ENCODE results near the gene OR10T2. TPM values are rescaled to one million over a fixed set of nuclear protein-coding genes. Genes with fewer than 3 reads are reported as not detected.
A peak's percentile ranks its signal among the peaks of the same experiment; 100 is the strongest.

Gene OR10T2
- total RNA-seq, 6 experiments from 2014 or later, result not detected

- Histone ChIP-seq H3K36me3 (no peaks in the 10 kb centered on the region), H3K9me3 (no peaks in the 10 kb centered on the region), H3K4me1 (no peaks in the 10 kb centered on the region), H3K4me3 (no peak overlapping the region), H3K27ac (no peak overlapping the region), H3K27me3 (no peaks in the 10 kb centered on the region)
- DNase-seq (no peak), ATAC-seq (no peak)
- no peak for TF ChIP-seq POLR2A (IDR thresholded peaks at IDR 0.05)
- no peak for TF ChIP-seq CTCF (IDR thresholded peaks at IDR 0.05)
- intact Hi-C loops (cut with DNase I), result no loop called here
- 0% methylated on average over 1 of the region's 1 CpG for WGBS (ENCODE audit: insufficient coverage, low coverage, low lambda C conversion rate, missing lambda C conversion rate)
These were observed 36.8 kb downstream of the OR10T2 start for GRCh38 chr1:158362482-158362881.

GRCh38 chr1:158357441-158357840 lies 41.8 kb downstream of the OR10T2 start:
- TF ChIP-seq POLR2A (IDR thresholded peaks at IDR 0.05), result no peak
- no peak for TF ChIP-seq CTCF (IDR thresholded peaks at IDR 0.05)
- Histone ChIP-seq H3K4me3 (no peak overlapping the region), H3K36me3 (no peaks in the 10 kb centered on the region), H3K27me3 (no peaks in the 10 kb centered on the region), H3K9me3 (no peaks in the 10 kb centered on the region), H3K4me1 (no peaks in the 10 kb centered on the region), H3K27ac (no peak overlapping the region)
- intact Hi-C loops (cut with DNase I), result no loop called here
- ATAC-seq (no peak), DNase-seq (no peak)
- 63% methylated on average over 1 of the region's 1 CpG for WGBS (ENCODE audit: insufficient coverage, low coverage, low lambda C conversion rate, missing lambda C conversion rate)

GRCh38 chr1:158356616-158357015 lies 42.6 kb downstream of the OR10T2 start:
- TF ChIP-seq CTCF (IDR thresholded peaks at IDR 0.05), result no peak
- TF ChIP-seq POLR2A (IDR thresholded peaks at IDR 0.05), result no peak
- no peak overlapping the region for H3K27ac ChIP-seq
- H3K4me1 ChIP-seq, result no peaks in the 10 kb centered on the region
- H3K27me3 ChIP-seq, result no peaks in the 10 kb centered on the region
- WGBS (ENCODE audit: insufficient coverage, low coverage, low lambda C conversion rate, missing lambda C conversion rate), result 37% methylated on average over 3 of the region's 3 CpGs
- DNase-seq, result no peak
- no peaks in the 10 kb centered on the region for H3K9me3 ChIP-seq
- no peaks in the 10 kb centered on the region for H3K36me3 ChIP-seq
- intact Hi-C loops (cut with DNase I), result no loop called here
- H3K4me3 ChIP-seq, result no peak overlapping the region
- no peak for ATAC-seq

GRCh38 chr1:158355773-158356285 lies 43.4 kb downstream of the OR10T2 start:
- peak in 1 of 4 donors; percentile 22 for ATAC-seq
- WGBS (ENCODE audit: insufficient coverage, low coverage, low lambda C conversion rate, missing lambda C conversion rate), result 67% methylated on average over 9 of the region's 10 CpGs
- no peaks in the 10 kb centered on the region for H3K27me3 ChIP-seq
- no peaks in the 10 kb centered on the region for H3K9me3 ChIP-seq
- no peak for DNase-seq
- no peak for TF ChIP-seq POLR2A (IDR thresholded peaks at IDR 0.05)
- no peak for TF ChIP-seq CTCF (IDR thresholded peaks at IDR 0.05)
- no peaks in the 10 kb centered on the region for H3K4me1 ChIP-seq
- intact Hi-C loops (cut with DNase I), result no loop called here
- H3K27ac ChIP-seq, result no peak overlapping the region
- H3K4me3 ChIP-seq, result no peak overlapping the region
- no peaks in the 10 kb centered on the region for H3K36me3 ChIP-seq

GRCh38 chr1:158354255-158354654 lies 45.0 kb downstream of the OR10T2 start:
- intact Hi-C loops (cut with DNase I), result no loop called here
- H3K36me3 ChIP-seq, result no peaks in the 10 kb centered on the region
- H3K4me1 ChIP-seq, result no peaks in the 10 kb centered on the region
- TF ChIP-seq POLR2A (IDR thresholded peaks at IDR 0.05) (no peak), CTCF (IDR thresholded peaks at IDR 0.05) (no peak)
- H3K27ac ChIP-seq, result no peak overlapping the region
- H3K9me3 ChIP-seq, result no peaks in the 10 kb centered on the region
- ATAC-seq (peak in 1 of 4 donors; percentile 26), DNase-seq (no peak)
- H3K4me3 ChIP-seq, result no peak overlapping the region
- H3K27me3 ChIP-seq, result no peaks in the 10 kb centered on the region
- 38% methylated on average over 2 of the region's 2 CpGs for WGBS (ENCODE audit: insufficient coverage, low coverage, low lambda C conversion rate, missing lambda C conversion rate)
